ENCODE measurements around the gene CERCAM. TPM values are rescaled to one million over a fixed set of nuclear protein-coding genes. Genes with fewer than 3 reads are reported as not detected.
A peak's percentile ranks its signal among the peaks of the same experiment; 100 is the strongest.

CERCAM gene, protein sequence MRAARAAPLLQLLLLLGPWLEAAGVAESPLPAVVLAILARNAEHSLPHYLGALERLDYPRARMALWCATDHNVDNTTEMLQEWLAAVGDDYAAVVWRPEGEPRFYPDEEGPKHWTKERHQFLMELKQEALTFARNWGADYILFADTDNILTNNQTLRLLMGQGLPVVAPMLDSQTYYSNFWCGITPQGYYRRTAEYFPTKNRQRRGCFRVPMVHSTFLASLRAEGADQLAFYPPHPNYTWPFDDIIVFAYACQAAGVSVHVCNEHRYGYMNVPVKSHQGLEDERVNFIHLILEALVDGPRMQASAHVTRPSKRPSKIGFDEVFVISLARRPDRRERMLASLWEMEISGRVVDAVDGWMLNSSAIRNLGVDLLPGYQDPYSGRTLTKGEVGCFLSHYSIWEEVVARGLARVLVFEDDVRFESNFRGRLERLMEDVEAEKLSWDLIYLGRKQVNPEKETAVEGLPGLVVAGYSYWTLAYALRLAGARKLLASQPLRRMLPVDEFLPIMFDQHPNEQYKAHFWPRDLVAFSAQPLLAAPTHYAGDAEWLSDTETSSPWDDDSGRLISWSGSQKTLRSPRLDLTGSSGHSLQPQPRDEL
- 23.7 TPM for total RNA-seq

DNA sequence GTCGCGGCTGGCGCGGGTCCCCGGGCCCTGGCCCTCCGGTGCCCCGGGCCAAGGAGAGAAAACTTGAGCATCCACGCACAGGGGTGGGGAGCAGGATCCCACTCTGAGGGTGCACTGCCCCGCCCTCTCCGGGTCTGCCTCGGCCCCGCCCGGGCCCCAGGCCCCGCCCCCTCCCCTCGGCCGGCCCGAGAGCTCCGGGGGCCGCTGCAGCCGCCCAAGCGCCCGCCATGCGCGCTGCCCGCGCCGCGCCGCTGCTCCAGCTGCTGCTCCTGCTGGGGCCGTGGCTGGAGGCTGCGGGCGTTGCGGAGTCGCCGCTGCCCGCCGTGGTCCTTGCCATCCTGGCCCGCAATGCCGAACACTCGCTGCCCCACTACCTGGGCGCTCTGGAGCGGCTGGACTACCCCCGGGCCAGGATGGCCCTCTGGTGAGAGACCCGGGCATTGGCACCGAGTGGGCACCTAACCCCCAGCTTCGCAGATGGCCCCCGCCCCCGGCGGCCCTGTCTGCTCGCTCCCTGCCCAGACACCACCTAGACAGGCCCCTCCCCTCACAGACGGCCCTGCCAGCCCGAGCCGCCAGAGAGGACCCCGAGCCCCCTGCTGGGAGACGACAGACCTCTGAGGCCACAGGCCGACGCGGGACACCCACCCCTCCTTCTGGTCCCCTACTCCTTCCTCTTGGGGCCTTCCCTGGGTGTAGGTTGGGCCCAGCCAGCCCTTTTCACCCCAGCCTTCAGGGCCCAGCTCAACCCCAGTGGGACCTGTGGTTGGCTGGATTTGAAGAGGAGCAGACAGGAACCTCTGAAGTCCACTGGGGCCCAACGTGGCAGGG lies at the start of gene CERCAM:
Gene CERCAM (plus strand): TSS at position 207 of the 831 bp plus-strand sequence. CDS start 21 bp downstream, at position 228.
- DNase-seq (ENCODE audit: low spot score), result peak; percentile 17

DNA sequence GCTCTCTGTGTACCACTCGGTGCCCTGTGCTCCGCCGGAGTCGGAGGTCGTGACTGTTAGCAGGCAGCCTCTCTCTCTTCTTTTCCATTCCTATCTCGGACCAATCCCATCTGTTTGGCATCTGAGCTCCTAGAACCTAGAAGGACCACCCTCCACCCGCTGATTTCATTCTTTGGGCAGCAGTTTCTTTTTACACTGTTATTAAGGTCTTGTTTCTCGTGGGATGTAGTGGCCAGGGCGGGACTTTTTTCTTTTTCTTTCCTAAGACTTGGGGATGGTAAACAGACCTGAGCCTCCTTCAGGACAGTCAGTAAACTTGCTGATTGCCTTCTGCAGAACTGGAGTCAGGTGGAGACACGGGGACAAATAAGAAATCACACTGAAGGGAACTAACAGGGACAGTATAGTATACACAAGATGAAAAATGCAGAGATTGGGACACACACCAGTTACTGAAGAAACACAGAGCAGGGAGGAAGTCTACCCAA lies 49.0 kb upstream of the CERCAM start:
- DNase-seq (ENCODE audit: low spot score), result no peak

DNA sequence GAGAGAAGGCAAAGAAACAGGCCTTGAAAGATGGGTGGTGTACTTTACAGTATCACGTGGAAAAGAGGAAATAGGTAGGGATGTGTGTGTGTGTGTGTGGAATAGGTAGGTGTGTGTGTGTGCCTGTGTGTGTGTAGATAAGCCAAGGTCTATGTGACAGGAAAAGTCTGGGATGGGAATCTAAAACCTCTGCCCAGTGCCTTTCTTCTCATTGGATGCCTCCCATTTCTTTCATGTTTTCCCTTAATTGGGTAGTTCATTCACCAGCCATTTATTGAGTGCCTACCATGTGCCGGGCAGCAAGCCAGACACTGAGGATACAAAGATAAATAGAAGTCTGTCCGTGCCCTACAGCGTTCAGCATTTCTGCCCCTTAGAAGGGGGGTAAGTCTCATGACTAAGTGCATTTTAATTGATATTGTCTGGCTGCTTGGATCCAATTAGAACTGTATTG lies 48.4 kb upstream of the CERCAM start:
- DNase-seq (ENCODE audit: low spot score), result no peak

GRCh38 chr9:128372784-128373183 lies 47.9 kb upstream of the CERCAM start:
- no peak for DNase-seq (ENCODE audit: low spot score)

- no peak for DNase-seq (ENCODE audit: low spot score)
Observed at GRCh38 chr9:128374221-128374675, 46.4 kb upstream of the CERCAM start.

DNA sequence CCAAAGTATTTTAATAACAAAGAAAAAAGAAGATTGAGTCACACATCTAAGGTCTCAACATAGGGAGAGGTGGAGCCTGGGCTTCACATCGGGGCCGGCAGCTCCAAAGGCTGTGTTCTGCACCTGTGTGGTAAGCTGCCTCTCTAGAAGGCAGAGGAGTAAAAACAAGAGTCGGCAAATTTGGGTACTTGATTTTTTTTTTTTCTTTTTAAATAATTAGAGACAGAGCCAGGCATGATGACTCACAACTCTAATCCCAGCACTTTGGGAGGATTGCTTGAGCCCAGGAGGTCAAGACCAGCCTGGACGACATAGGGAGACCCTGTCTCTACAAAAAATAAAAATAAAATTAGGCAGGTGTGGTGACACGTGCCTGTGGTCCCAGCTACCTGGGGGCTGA lies 44.8 kb upstream of the CERCAM start:
- no peak for DNase-seq (ENCODE audit: low spot score)

DNA sequence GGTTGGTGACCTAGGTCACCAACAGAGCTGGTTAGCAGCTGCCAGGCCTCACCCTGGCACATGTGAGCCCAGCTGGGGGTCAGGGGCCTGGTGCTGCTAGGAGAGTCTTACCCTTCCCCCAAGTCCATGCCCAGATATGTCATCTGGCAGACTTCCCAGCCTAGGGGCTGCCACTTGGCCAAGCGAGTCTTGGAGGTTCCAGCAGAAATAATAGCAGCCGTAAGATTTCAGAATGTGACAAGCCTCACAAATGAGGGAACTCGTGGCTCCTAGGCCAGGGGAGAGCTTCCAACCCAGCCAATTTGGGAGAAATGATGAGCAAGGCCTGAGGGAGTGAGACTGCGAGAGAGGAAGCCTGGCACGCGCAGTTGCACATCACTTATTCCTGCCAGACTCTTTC lies 38.4 kb upstream of the CERCAM start:
- DNase-seq (ENCODE audit: low spot score), result no peak

DNA sequence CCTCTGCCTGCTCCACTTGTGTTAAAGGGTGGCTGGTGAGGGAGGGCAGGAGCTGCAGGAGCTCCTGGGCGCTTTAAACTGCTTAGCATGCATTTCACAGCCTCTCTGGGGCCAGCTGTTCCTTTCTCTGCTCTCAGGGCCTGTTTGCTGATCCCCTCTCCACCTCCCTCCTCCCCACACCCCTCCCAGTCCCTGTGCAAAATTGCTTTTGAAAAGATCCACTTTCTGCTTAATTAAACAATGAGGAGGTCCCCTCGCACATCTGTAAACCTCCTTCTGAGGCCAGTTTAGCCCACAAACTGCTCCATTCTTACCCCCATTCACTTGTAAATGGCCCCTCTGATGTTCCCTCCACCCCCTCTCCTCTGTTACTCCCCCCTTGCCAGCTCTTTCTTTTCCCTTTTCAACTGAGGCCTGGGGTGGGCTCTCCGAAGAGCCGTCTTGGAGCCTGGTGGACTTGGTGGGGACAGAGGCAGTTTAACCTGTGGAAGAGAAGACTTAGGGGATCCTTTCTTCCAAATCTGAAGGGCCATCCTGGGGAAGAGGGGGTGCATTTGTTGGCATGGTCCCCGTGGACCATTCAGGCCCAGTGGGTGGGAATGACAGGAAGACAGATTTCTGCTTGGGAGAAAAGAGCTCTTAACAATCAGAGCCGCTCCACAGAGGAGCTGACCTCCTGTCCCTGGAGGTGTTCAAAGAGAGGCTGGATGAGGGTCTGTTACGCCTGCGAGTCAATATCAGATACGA lies 37.5 kb upstream of the CERCAM start:
- no peak for DNase-seq (ENCODE audit: low spot score)

- DNase-seq (ENCODE audit: low spot score), result no peak
Observed at GRCh38 chr9:128383791-128384190, 36.9 kb upstream of the CERCAM start.

DNA sequence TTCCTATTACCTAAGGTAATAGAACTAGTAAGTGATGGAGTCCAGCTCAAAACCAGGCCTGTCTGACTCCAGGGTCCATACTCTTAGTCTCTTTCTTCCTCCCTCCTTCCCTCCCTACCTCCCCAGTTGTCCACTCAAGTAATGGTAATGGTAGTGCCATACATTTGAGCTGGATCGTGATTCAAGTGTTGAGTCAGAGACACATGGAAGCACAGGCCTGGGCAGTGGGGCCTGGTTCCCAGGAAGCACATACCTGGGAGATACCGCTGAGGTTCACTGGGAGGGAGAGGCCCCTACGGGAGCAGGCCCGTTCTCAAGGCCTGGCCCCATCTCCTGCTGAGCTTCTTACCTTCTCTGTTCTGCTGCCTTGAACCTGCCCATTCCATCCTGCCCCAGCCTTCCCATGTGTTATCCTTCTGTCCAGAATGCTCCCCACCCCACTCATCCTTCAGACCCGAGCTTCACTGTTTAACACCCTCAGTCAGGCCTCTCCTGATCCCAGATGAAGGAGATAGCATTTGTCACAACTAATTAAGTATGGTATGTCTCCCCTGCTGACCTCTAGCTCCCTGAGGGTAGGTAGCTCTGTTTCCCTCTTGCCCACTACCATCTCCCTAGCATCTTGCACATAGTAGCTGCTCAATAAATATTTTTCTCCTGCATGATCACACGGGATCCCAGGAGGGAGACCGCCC lies 35.7 kb upstream of the CERCAM start:
- DNase-seq (ENCODE audit: low spot score), result no peak

DNA sequence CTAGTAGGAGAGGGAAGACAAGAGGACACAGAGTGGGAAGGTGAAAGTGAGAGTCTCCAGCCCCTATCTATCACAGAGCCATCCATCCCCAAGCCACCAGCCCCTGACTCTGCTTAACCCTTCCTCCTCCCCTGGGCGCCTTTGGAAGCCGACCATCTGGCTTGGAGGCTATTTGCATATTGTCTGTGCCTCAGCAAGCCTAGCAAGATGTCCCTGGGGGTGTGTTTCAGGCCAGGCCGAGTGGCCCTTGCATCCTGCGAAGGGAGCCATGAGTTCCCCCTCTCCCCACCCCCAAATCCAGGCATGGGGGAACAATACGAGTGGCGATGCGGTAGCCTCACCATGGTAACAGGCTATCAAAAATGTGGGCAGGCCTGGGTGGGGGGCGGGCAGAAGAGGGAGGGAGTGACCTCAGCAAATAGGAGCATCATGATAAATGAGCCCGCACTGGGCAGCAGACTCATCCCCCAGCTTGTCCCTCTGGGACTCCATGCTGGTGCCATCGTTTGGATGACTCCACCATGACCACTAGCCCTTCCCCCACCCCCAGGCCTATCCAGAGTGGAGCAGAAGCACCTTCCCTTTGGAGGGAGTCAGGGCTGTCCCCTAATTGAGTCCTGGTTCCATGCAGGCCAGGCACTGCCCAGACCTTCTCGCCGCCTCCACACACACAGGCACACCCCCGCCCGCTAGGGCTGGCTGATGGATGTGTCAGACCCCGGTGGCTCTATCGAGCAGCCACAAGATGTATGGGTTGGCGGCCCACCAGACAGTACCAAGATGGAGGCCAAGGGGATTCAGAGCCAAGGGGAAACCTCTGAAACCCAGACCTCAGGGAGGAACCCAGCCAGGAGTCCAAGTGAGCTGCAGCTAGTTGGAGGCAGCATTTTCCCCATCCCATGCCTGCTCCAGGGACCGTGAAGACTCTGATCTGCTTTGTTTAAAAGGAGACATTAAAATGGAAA lies 34.9 kb upstream of the CERCAM start:
- DNase-seq (ENCODE audit: low spot score), result no peak

- no peak for DNase-seq (ENCODE audit: low spot score)
Observed at GRCh38 chr9:128388150-128388549, 32.5 kb upstream of the CERCAM start.

- no peak for DNase-seq (ENCODE audit: low spot score)
Observed at GRCh38 chr9:128389395-128390149, 31.1 kb upstream of the CERCAM start.

GRCh38 chr9:128390150-128390812 lies 30.4 kb upstream of the CERCAM start:
- no peak for DNase-seq (ENCODE audit: low spot score)

- DNase-seq (ENCODE audit: low spot score), result no peak
Observed at GRCh38 chr9:128390813-128391711, 29.6 kb upstream of the CERCAM start.

GRCh38 chr9:128391956-128392301 lies 28.7 kb upstream of the CERCAM start:
- no peak for DNase-seq (ENCODE audit: low spot score)

All from mucosa of gallbladder (tissue), 1 donor.